WI38 (cell line): ENCODE data around the gene TSSK2.

Experiments
- H3K4me3 ChIP-seq: 2 replicates; pipeline ENCODE4 v1.5.1; 2011; ENCODE audit warnings: low read depth, mild to moderate bottlenecking, control low read depth, low read length
- TF ChIP-seq, protein P1 (sequence below): IDR thresholded peaks from 2 replicates; pipeline ENCODE4 v1.5.1; 2012; ENCODE audit warnings: low read depth, mild to moderate bottlenecking, control low read depth, low read length

Gene TSSK2

DNA sequence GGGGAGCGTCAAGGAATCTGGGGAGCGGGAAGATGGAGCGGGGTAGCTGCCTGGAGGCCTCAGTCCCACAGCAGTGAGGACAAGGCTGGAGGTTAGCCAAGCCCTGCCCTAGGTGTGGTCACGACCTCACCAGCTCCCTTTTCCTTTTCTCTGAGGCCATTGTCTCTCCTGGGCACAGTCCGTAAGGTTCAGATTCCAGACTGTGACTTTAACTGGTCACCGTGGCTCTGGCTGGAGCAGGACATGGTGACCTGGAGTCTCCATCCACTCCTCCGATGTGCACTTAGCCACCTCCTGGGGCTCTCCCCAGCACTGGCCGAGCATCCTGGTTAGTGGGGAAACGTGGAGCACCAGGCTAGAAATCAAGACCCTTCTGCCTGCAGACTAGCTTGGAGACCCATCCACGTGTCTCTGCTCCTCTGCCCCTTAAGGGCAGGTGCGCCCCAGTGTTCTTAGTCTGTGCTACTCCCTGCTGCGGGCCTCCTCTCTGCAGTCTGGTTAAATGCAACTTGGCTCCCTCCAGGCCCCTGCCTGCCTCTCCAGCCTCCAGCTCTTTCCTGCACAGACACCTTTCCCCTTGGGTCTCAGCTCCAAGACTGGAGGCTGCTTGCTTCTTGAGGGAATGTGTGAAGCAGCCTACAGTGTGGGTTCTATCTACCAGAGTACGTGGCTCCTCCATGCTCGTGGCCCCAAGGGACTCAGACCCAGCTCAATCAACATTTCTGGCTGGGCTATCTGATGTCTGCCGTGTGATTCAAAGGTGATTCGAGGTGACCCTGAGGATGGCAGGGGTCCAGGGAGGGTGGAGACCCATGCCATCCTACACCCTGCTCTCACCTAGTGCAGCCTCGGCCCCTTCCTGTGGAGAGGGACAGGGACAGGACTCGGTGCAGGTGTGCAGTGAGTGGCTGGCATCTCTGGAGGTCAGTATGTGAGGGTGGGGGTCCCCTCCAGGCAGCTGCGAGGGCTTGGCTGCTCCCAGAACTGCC, 42.2 kb downstream of the TSSK2 start:
- H3K4me3 ChIP-seq, result peak overlapping the region; percentile 95
- TF ChIP-seq, protein P1, sequence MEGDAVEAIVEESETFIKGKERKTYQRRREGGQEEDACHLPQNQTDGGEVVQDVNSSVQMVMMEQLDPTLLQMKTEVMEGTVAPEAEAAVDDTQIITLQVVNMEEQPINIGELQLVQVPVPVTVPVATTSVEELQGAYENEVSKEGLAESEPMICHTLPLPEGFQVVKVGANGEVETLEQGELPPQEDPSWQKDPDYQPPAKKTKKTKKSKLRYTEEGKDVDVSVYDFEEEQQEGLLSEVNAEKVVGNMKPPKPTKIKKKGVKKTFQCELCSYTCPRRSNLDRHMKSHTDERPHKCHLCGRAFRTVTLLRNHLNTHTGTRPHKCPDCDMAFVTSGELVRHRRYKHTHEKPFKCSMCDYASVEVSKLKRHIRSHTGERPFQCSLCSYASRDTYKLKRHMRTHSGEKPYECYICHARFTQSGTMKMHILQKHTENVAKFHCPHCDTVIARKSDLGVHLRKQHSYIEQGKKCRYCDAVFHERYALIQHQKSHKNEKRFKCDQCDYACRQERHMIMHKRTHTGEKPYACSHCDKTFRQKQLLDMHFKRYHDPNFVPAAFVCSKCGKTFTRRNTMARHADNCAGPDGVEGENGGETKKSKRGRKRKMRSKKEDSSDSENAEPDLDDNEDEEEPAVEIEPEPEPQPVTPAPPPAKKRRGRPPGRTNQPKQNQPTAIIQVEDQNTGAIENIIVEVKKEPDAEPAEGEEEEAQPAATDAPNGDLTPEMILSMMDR, result no peak

DNA sequence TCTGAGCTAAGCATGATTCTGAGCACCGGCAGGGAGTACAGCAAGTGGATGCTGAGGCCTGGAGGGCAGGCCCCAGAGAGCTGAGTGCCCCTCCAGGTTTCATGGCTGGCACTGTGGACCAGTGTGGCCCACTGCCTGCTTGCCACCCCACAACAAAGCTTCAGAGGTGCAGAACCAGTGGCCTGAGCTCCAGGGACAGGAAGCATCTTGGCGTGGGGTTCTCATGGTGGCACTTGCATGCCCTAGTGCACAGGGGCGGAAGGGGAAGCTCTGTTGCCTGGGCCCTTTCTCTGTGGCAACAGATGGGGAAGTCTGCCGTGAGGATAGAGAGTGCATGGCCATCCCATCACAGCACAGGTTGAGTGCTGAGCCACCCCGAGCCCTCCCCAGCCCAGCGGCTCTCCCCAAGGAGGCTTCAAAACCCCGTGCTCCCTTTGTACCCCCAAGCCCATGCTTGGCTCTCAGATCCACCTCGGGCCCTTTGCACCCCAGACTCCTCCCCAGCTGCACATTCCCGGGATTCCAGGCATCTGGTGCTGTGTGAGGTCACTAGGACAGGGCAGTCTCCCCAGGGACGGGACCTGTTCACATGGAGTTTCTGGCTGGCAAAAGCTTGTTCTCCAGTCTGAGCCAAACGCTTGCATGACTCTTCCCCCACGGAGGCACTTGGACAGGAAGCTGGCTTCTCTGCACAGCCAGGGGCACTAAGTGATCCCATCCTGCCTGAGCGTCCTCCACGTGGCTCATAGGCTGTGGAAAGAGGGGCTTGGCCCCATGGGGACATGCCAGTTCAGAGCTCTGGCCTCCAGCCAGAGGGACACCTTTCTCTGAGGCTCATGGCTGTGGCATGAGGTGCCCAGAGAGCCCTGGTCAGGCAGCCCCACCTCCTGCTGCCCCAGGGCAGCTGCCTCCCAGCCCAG, 43.3 kb downstream of the TSSK2 start:
- H3K4me3 ChIP-seq, result no peak overlapping the region
- TF ChIP-seq, protein P1, result no peak

DNA sequence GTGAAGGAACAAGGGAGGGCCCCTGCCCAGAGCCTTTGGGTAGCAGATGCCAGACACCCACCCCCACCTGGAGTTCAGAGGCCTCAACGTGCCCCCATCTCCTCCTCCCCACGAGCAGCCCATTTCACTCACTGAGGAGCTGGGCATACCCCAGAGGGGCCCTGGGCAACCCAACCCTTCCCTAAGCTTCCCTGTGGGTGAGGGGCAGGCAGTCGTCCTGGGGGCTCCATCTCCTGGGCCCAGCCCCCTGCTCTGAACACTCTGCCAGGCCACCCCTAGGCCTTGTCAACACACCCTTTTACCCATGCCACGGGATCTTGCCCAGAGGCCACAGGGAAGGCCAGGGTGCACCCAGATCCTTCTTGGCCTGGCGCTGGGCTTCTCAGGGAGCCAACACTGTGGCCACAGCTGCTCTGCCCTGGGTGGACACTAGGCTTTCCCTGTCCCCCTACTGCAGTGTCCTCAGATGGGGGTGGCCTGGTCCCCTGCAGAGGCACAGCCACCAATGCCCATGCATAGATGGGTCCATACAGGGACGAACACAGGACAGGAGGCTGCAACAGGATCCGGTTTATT, 44.0 kb downstream of the TSSK2 start:
- TF ChIP-seq, protein P1, result no peak
- no peak overlapping the region for H3K4me3 ChIP-seq

DNA sequence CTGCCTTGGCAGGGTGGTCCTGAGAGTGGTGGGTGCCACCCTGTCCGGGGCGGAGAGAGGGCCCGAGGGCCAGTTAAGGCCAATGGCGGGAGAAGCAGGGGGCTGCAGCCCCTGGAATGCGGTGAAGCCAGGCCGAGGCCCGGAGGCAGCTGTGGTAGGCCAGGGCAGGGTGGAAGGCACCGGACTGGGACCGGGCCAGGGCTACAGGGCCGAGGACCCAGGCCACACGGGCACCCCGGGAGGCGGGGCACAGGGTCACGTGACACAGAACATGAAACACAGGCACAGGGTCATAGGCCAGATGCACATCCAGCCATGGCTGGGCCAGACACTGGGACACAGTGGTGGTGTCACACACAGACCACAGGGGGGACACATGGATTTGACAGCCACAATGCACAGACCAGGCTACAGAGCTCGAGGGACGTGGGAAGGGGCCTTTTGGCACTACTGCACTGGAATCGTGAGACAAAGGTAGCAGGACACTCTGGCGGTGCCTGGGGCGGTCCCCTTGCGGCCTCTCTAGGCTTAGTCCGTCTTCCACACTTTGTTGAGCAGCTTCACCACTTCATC, 44.6 kb downstream of the TSSK2 start:
- H3K4me3 ChIP-seq, result no peak overlapping the region
- TF ChIP-seq, protein P1, result no peak

DNA sequence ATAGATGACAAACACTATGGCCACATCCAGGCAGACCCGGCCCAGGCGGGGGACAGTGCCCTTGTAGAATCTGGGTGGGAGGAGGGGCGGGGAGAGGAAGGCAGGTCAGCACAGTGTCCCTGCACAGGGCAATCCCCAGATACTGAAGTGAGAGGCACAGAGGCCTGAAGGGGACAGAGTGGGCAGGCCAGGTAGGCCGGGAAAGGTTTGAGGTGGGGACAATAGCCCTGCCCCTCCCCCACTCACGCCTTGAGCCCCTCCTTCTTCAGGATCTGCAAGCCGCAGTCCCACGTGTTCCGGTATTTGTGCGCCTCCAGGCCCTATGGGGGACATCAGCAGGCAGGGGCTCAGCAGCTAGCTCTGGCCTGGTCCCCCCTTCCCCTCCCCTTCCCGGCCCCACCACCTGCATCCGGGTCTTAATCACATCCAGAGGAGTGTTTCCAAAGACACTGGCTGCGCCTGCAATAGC, 45.1 kb downstream of the TSSK2 start:
- TF ChIP-seq, protein P1, result no peak
- no peak overlapping the region for H3K4me3 ChIP-seq

DNA sequence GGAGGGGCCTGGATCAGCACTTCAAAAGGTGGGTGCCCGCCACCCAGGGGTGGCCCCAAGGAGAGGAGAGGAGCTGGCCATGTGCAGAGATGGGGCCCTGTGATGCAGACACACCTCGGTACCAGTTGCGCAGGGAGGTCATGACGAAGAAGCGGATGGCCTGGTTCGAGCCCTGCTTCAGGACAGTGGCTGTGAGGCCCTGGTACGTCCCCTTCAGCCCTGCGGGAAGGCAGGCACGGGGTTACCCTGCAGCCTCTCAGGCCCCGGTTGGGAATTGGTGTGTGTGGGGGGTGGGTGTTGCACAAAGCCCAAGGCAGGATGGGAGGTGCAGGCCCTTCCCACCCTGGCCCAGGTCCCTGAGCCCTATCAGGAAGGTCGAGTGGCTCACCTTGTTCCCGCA, 45.6 kb downstream of the TSSK2 start:
- TF ChIP-seq, protein P1, result no peak

More for the DNA sequence above, 45.6 kb downstream of the TSSK2 start:
- peak overlapping the region; percentile 81 for H3K4me3 ChIP-seq
